Measurements from ENCODE around the gene TLE4.

DNA sequence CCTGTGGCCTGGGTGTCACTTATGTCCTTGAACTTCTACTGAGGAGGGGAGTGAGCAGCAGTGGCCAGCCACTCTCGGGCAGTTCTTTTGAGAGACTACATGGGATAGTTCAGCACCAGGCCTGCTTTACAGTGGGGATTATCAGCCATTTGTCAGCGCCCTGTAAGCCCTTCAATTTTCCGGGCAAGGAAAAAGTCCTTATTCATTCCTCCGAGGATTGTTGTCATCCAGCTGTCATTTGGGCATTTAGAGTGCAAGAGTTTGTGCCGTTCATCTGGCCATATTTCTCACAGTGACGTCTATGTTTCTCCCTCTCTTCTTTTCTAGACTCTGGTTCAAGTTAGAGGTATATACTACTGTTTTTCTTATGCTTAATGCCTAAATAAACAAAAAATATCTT is 172.8 kb downstream of the TLE4 start:
- TF ChIP-seq, protein P1, sequence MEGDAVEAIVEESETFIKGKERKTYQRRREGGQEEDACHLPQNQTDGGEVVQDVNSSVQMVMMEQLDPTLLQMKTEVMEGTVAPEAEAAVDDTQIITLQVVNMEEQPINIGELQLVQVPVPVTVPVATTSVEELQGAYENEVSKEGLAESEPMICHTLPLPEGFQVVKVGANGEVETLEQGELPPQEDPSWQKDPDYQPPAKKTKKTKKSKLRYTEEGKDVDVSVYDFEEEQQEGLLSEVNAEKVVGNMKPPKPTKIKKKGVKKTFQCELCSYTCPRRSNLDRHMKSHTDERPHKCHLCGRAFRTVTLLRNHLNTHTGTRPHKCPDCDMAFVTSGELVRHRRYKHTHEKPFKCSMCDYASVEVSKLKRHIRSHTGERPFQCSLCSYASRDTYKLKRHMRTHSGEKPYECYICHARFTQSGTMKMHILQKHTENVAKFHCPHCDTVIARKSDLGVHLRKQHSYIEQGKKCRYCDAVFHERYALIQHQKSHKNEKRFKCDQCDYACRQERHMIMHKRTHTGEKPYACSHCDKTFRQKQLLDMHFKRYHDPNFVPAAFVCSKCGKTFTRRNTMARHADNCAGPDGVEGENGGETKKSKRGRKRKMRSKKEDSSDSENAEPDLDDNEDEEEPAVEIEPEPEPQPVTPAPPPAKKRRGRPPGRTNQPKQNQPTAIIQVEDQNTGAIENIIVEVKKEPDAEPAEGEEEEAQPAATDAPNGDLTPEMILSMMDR (conservative IDR thresholded peaks at IDR 0.05), result no peak
- no peak for TF ChIP-seq ZFX (IDR thresholded peaks at IDR 0.05)

Measured in C4-2B (cell line).